CD14-positive monocyte (primary cell): ENCODE data around the gene AOPEP. TPM values are rescaled to one million over a fixed set of nuclear protein-coding genes. Genes with fewer than 3 reads are reported as not detected.

Experiments
- DNase-seq, 3 donors: peaks; one replicate each; pipeline ENCODE4 v3.0.0-alpha.2; 2011 to 2022
- H2AFZ ChIP-seq: 2 replicates; pipeline ENCODE4 v1.6.0; 2012; ENCODE audit warnings: mild to moderate bottlenecking, low read depth, low read length, inconsistent platforms; ENCODE audit not compliant: insufficient read depth, poor library complexity, severe bottlenecking
- H3K27ac ChIP-seq, 2 donors: 1 replicate in 1 of 2; 2 replicates in 1 of 2; pipeline ENCODE4 v1.5.1; 2012 to 2013; ENCODE audit warnings: low read length in 2 of 2, control low read depth in 1 of 2, inconsistent platforms in 1 of 2, low read depth in 1 of 2, mild to moderate bottlenecking in 1 of 2
- H3K27me3 ChIP-seq, 2 donors: one replicate each; pipeline versions ENCODE4 v1.6.0 to v1.6.1; 2011 to 2013; ENCODE audit warnings: low read length in 2 of 2; ENCODE audit not compliant: control insufficient read depth in 2 of 2, insufficient read depth in 2 of 2
- H3K36me3 ChIP-seq, 2 donors: replicated peaks in 1 of 2; 1 replicate in 1 of 2; 2 replicates in 1 of 2; pipeline versions ENCODE4 v1.5.1 to v1.6.1; 2012 to 2013; ENCODE audit warnings: low read length in 2 of 2, control low read depth in 1 of 2, inconsistent platforms in 1 of 2, mild to moderate bottlenecking in 1 of 2; ENCODE audit not compliant: insufficient read depth in 2 of 2, control insufficient read depth in 1 of 2
- H3K4me1 ChIP-seq, 2 donors: 1 replicate in 1 of 2; 2 replicates in 1 of 2; pipeline versions ENCODE4 v1.5.1 to v1.6.1; 2012 to 2013; ENCODE audit warnings: low read length in 2 of 2, control low read depth in 1 of 2, inconsistent platforms in 1 of 2, mild to moderate bottlenecking in 1 of 2, moderate library complexity in 1 of 2; ENCODE audit not compliant: insufficient read depth in 2 of 2, control insufficient read depth in 1 of 2
- H3K4me2 ChIP-seq: replicated peaks from 2 replicates; pipeline ENCODE3; 2012; ENCODE audit warnings: low read length, moderate library complexity, mild to moderate bottlenecking; ENCODE audit not compliant: poor library complexity, severe bottlenecking; ENCODE audit errors: extremely low read depth
- H3K4me3 ChIP-seq, 3 experiments: fragments of 200-600 bp in 1 of 3; sonication (generic) in 1 of 3; replicated peaks in 1 of 3; 1 replicate in 2 of 3; 2 replicates in 1 of 3; pipeline ENCODE4 v1.5.1; 2011 to 2013; ENCODE audit warnings: low read length in 3 of 3, mild to moderate bottlenecking in 3 of 3, control low read depth in 2 of 3, low read depth in 2 of 3, inconsistent platforms in 1 of 3, moderate library complexity in 1 of 3
- H3K79me2 ChIP-seq: 2 replicates; pipeline ENCODE4 v1.6.0; 2012; ENCODE audit warnings: mild to moderate bottlenecking, control low read depth, inconsistent platforms, low read length, moderate library complexity; ENCODE audit not compliant: insufficient read depth
- H3K9ac ChIP-seq: 2 replicates; pipeline ENCODE4 v1.6.0; 2017; ENCODE audit warnings: low read length, mild to moderate bottlenecking; ENCODE audit not compliant: insufficient read depth, poor library complexity, severe bottlenecking
- H3K9me3 ChIP-seq, 2 donors: replicated peaks in 1 of 2; 1 replicate in 1 of 2; 2 replicates in 1 of 2; pipeline versions ENCODE4 v1.5.1 to v1.6.1; 2012 to 2013; ENCODE audit warnings: low read length in 2 of 2, control low read depth in 1 of 2; ENCODE audit not compliant: control insufficient read depth in 1 of 2, insufficient read depth in 1 of 2
- H4K20me1 ChIP-seq: 2 replicates; pipeline ENCODE4 v1.6.0; 2012; ENCODE audit warnings: mild to moderate bottlenecking, low read length, control low read depth, moderate library complexity; ENCODE audit not compliant: insufficient read depth
- H3K27ac Mint-ChIP-seq, 7 donors: one replicate each; pipeline ENCODE4 v1.8.0; 2020; ENCODE audit warnings: mild to moderate bottlenecking in 7 of 7, mixed read lengths in 7 of 7, moderate library complexity in 6 of 7, inconsistent platforms in 2 of 7
- H3K27me3 Mint-ChIP-seq, 3 donors: one replicate each; pipeline ENCODE4 v1.8.0; 2021 to 2022; ENCODE audit warnings: low read depth in 3 of 3, mild to moderate bottlenecking in 3 of 3, mixed read lengths in 3 of 3, moderate library complexity in 3 of 3, inconsistent platforms in 1 of 3
- H3K36me3 Mint-ChIP-seq, 2 donors: one replicate each; pipeline ENCODE4 v1.8.0; 2020; ENCODE audit warnings: mixed read lengths in 2 of 2, inconsistent platforms in 1 of 2, mild to moderate bottlenecking in 1 of 2
- H3K4me1 Mint-ChIP-seq: one replicate; pipeline ENCODE4 v1.8.0; 2020; ENCODE audit warnings: mild to moderate bottlenecking, mixed read lengths
- H3K4me3 Mint-ChIP-seq, 2 donors: one replicate each; pipeline ENCODE4 v1.8.0; 2020; ENCODE audit warnings: mild to moderate bottlenecking in 2 of 2, mixed read lengths in 2 of 2, moderate library complexity in 1 of 2
- H3K9me3 Mint-ChIP-seq, 7 donors: one replicate each; pipeline ENCODE4 v1.8.0; 2020 to 2022; ENCODE audit warnings: mixed read lengths in 7 of 7, mild to moderate bottlenecking in 6 of 7, moderate library complexity in 6 of 7, inconsistent platforms in 2 of 7
- CTCF ChIP-seq: fragments of 200-600 bp; IDR thresholded peaks from one replicate; pipeline ENCODE4 v1.8.0; 2022; ENCODE audit warnings: antibody characterized with exemption, mild to moderate bottlenecking
- WGBS: methylation state at CpG from one replicate; pipeline ENCODE4 v1.1.5; 2013; ENCODE audit warnings: missing lambda C conversion rate; ENCODE audit not compliant: insufficient coverage; 5-methylcytosine and 5-hydroxymethylcytosine counted together
- intact Hi-C, 2 donors: fragments of 100-400 bp; cut with micrococcal nuclease; formaldehyde crosslinking; loops; one replicate each; pipeline versions ENCODE4 v1.15.0 to v1.15.1; 2023
- polyA plus RNA-seq, 3 donors: library from polyadenylated mRNA; depleted of rRNA in 1 of 3; unstranded in 2 of 3; stranded (reverse) in 1 of 3; fragments of 300-500 nt in 2 of 3; fragments of >200 nt in 1 of 3; fragmentation: Illumina TruSeq in 2 of 3; gene quantifications; 1 replicate in 2 of 3; 2 replicates in 1 of 3; pipeline ENCODE4 v1.2.3, GENCODE V29; 2012 to 2021

AOPEP gene
- polyA plus RNA-seq, 3 donors: 3.0 to 4.1 (median 3.1) TPM

DNA sequence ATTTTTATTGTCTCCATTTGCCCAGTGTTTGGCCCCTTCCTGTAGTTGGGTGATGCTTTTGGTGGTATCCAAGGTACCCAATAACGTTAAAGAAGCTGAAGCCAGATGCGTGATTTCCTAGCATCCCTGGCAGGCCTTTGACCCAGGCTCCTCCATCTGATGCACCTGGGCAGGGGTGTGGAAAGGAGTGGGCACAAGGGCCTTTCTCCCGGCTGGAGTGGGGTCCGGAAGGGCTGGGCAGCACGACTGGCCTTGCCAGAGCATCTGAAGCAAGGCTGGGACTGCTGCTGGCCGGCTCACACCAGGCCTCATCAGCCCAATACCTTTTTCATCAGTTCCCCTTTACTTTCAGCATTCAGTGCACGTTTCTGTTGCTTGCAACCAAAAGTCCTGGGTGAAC, 370.8 kb downstream of the AOPEP start:
- Mint-ChIP-seq H3K4me3 (no peak overlapping the region), H3K27me3 (peaks cover 0 to 13% (median 10%) of the 10 kb centered on the region in 3 donors)
- WGBS: 97% methylated on average over 6 of the region's 7 CpGs

DNA sequence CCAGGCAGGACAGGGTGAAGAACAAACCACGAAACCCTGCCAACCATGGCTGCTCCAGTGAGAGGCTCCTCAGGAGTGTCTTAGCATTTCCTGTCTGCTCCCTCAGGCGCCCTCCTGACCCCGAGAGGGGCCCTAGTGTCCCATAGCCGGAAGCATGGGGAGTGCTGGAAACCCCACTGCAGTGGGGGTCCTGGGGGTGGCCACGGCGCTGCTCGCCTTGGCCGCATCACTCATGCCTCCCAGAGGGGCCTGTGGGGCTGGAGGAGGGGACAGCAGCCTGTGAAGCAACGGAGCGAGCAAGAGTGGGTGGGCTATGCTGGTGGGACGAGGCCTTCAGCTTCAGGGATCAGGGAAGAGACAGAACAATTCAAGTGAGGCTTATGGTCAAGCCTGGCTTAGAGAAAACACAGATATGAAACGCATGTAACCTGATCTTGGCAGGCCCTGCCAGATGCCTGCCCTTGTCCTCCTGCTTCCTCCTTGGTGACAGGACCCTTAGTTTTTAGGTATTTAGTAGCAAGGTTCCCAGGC, 372.0 kb downstream of the AOPEP start:
- TF ChIP-seq CTCF: no peak
- WGBS: 58% methylated on average over 11 of the region's 12 CpGs
- Mint-ChIP-seq H3K4me3 (no peak overlapping the region), H3K9me3 (peaks cover 0 to 3% (median 0%) of the 10 kb centered on the region in 7 donors), H3K4me1 (peaks cover 3% of the 10 kb centered on the region), H3K27me3 (peaks cover 0 to 10% (median 7%) of the 10 kb centered on the region in 3 donors), H3K36me3 (peaks cover 4 to 11% of the 10 kb centered on the region in 2 donors), H3K27ac (peak overlapping the region in 1 of 7 donors; percentile 78)
- DNase-seq: no peak
- no peak overlapping the region for H2AFZ ChIP-seq
- H3K36me3 ChIP-seq: peaks cover 0 to 8% of the 10 kb centered on the region in 2 donors
- no peaks in the 10 kb centered on the region for H3K4me1 ChIP-seq
- no peak overlapping the region for H3K4me3 ChIP-seq
- H3K4me2 ChIP-seq: no peak overlapping the region
- H3K9ac ChIP-seq: no peak overlapping the region
- intact Hi-C loops: no loop called here
- H4K20me1 ChIP-seq: no peaks in the 10 kb centered on the region
- no peak overlapping the region for H3K27ac ChIP-seq
- H3K9me3 ChIP-seq: no peaks in the 10 kb centered on the region
- no peaks in the 10 kb centered on the region for H3K79me2 ChIP-seq
- no peaks in the 10 kb centered on the region for H3K27me3 ChIP-seq

More for the DNA sequence above, 370.8 kb downstream of the AOPEP start:
- intact Hi-C loops: no loop called here
- no peak overlapping the region for H3K9ac ChIP-seq
- no peak for DNase-seq
- H3K9me3 ChIP-seq: no peaks in the 10 kb centered on the region
- Mint-ChIP-seq H3K27ac (no peak overlapping the region), H3K4me1 (peaks cover 10% of the 10 kb centered on the region), H3K36me3 (peaks cover 4 to 8% of the 10 kb centered on the region in 2 donors), H3K9me3 (peaks cover 0 to 3% (median 0%) of the 10 kb centered on the region in 7 donors)
- no peaks in the 10 kb centered on the region for H3K79me2 ChIP-seq
- no peak overlapping the region for H3K27ac ChIP-seq
- H3K4me2 ChIP-seq: no peak overlapping the region
- H3K36me3 ChIP-seq: peaks cover 0 to 8% of the 10 kb centered on the region in 2 donors
- H4K20me1 ChIP-seq: no peaks in the 10 kb centered on the region
- H3K4me1 ChIP-seq: no peaks in the 10 kb centered on the region
- no peak for TF ChIP-seq CTCF
- H2AFZ ChIP-seq: no peak overlapping the region
- H3K4me3 ChIP-seq: no peak overlapping the region
- no peaks in the 10 kb centered on the region for H3K27me3 ChIP-seq
